Endodermal cell (in vitro differentiated cells): Measurements from ENCODE around the gene LRMDA. TPM values are rescaled to one million over a fixed set of nuclear protein-coding genes. Genes with fewer than 3 reads are reported as not detected.

Experiments
- DNase-seq: peaks from one replicate; pipeline ENCODE4 v3.0.0-alpha.2; 2017
- H3K27ac ChIP-seq: 2 replicates; pipeline ENCODE4 v1.5.1; 2013; ENCODE audit warnings: mild to moderate bottlenecking, low read depth, low read length, moderate library complexity
- H3K27me3 ChIP-seq: 2 replicates; pipeline ENCODE4 v1.6.1; 2013; ENCODE audit warnings: mild to moderate bottlenecking, low read length, moderate library complexity; ENCODE audit not compliant: insufficient read depth, control insufficient read depth, poor library complexity, severe bottlenecking
- H3K36me3 ChIP-seq: 2 replicates; pipeline ENCODE4 v1.7.0; 2013; ENCODE audit warnings: mild to moderate bottlenecking, low read length, moderate library complexity; ENCODE audit not compliant: control insufficient read depth, insufficient read depth
- H3K4me1 ChIP-seq: one replicate; pipeline ENCODE4 v1.7.0; 2013; ENCODE audit warnings: low read length; ENCODE audit not compliant: control insufficient read depth, insufficient read depth
- H3K4me3 ChIP-seq: 2 replicates; pipeline ENCODE4 v1.5.1; 2013; ENCODE audit warnings: mild to moderate bottlenecking, low read length, moderate library complexity
- H3K9ac ChIP-seq: 2 replicates; pipeline ENCODE4 v1.6.1; 2013; ENCODE audit warnings: mild to moderate bottlenecking, low read length, moderate library complexity; ENCODE audit not compliant: poor library complexity, severe bottlenecking; ENCODE audit errors: extremely low read depth
- H3K9me3 ChIP-seq: 2 replicates; pipeline ENCODE4 v1.6.1; 2013; ENCODE audit warnings: mild to moderate bottlenecking, low read length, moderate library complexity; ENCODE audit not compliant: control insufficient read depth
- H3K27ac Mint-ChIP-seq: 2 replicates; pipeline ENCODE4 v1.8.0; 2020; ENCODE audit warnings: mixed read lengths
- H3K27me3 Mint-ChIP-seq: 2 replicates; pipeline ENCODE4 v1.8.0; 2021; ENCODE audit warnings: mild to moderate bottlenecking, mixed read lengths; ENCODE audit not compliant: insufficient read depth
- H3K36me3 Mint-ChIP-seq: 2 replicates; pipeline ENCODE4 v1.8.0; 2020; ENCODE audit warnings: low read depth, mixed read lengths
- H3K4me1 Mint-ChIP-seq: 2 replicates; pipeline ENCODE4 v1.8.0; 2020; ENCODE audit warnings: mixed read lengths
- H3K4me3 Mint-ChIP-seq: 2 replicates; pipeline ENCODE4 v1.8.0; 2020; ENCODE audit warnings: mild to moderate bottlenecking, moderate library complexity, mixed read lengths
- H3K9me3 Mint-ChIP-seq: 2 replicates; pipeline ENCODE4 v1.8.0; 2020; ENCODE audit warnings: mild to moderate bottlenecking, mixed read lengths
- CTCF ChIP-seq: fragments of 200-600 bp; sonication (generic); conservative IDR thresholded peaks from 2 replicates; pipeline ENCODE4 v1.5.0; 2021; ENCODE audit warnings: antibody characterized with exemption, mild to moderate bottlenecking
- WGBS, 2 experiments: methylation state at CpG; one replicate each; pipeline versions ENCODE4 v1.1.5 to v1.1.7; 2013; ENCODE audit warnings: missing lambda C conversion rate in 2 of 2, mixed read lengths in 1 of 2; ENCODE audit not compliant: insufficient coverage in 1 of 2, insufficient read length in 1 of 2; 5-methylcytosine and 5-hydroxymethylcytosine counted together
- total RNA-seq, 2 donors: library from RNA; stranded (reverse); fragmentation: NEBNext Ultra II Directional in 1 of 2; extraction: Animal tissue kit (Norgen Biotek cat#: 25700) in 1 of 2; gene quantifications; 2 replicates in 1 of 2; 3 replicates in 1 of 2; pipeline ENCODE4 v1.2.1, GENCODE V29; 2021

LRMDA gene
- total RNA-seq, 2 donors from 2014 or later, result 1.7 to 5.1 TPM

- peaks cover 16% of the 10 kb centered on the region for H3K27me3 Mint-ChIP-seq
- H3K27me3 ChIP-seq, result no peaks in the 10 kb centered on the region
Measured at GRCh38 chr10:75460059-75460458, 28.6 kb downstream of the LRMDA start.

GRCh38 chr10:75461672-75462649, 30.5 kb downstream of the LRMDA start:
- Histone ChIP-seq H3K9ac (no peak overlapping the region), H3K4me1 (no peaks in the 10 kb centered on the region), H3K36me3 (no peaks in the 10 kb centered on the region), H3K9me3 (no peaks in the 10 kb centered on the region), H3K27ac (no peak overlapping the region), H3K4me3 (no peak overlapping the region), H3K27me3 (no peaks in the 10 kb centered on the region)
- DNase-seq, result peak; percentile 64
- WGBS, 2 experiments, result 72 to 78% methylated on average over 11 to 15 of the region's 15 CpGs
- Mint-ChIP-seq H3K27me3 (peaks cover 17% of the 10 kb centered on the region), H3K9me3 (no peaks in the 10 kb centered on the region), H3K27ac (no peak overlapping the region), H3K4me3 (no peak overlapping the region), H3K36me3 (no peaks in the 10 kb centered on the region), H3K4me1 (peaks cover 22% of the 10 kb centered on the region)
- no peak for TF ChIP-seq CTCF

More at GRCh38 chr10:75460059-75460458, 28.6 kb downstream of the LRMDA start:
- H3K27ac Mint-ChIP-seq, result no peak overlapping the region
- no peaks in the 10 kb centered on the region for H3K36me3 Mint-ChIP-seq
- Histone ChIP-seq H3K9ac (no peak overlapping the region), H3K27ac (no peak overlapping the region), H3K9me3 (no peaks in the 10 kb centered on the region), H3K4me1 (no peaks in the 10 kb centered on the region), H3K4me3 (no peak overlapping the region), H3K36me3 (no peaks in the 10 kb centered on the region)
- DNase-seq, result no peak
- no peaks in the 10 kb centered on the region for H3K9me3 Mint-ChIP-seq
- H3K4me1 Mint-ChIP-seq, result peaks cover 24% of the 10 kb centered on the region
- WGBS, 2 experiments, result 100% methylated on average over 1 of the region's 1 CpG; no CpG with 5 or more reads in 1 of the 2 experiments
- TF ChIP-seq CTCF, result no peak
- H3K4me3 Mint-ChIP-seq, result no peak overlapping the region

- no peaks in the 10 kb centered on the region for H3K9me3 ChIP-seq
- no peak for DNase-seq
- no peaks in the 10 kb centered on the region for H3K9me3 Mint-ChIP-seq
- H3K4me1 Mint-ChIP-seq, result peaks cover 13% of the 10 kb centered on the region
- no peak overlapping the region for H3K27ac Mint-ChIP-seq
- 90 to 97% methylated on average over 6 to 9 of the region's 9 CpGs for WGBS, 2 experiments
- no peak for TF ChIP-seq CTCF
- peaks cover 21% of the 10 kb centered on the region for H3K27me3 Mint-ChIP-seq
- no peak overlapping the region for H3K27ac ChIP-seq
- H3K9ac ChIP-seq, result no peak overlapping the region
- H3K36me3 ChIP-seq, result no peaks in the 10 kb centered on the region
- H3K4me3 ChIP-seq, result no peak overlapping the region
- no peaks in the 10 kb centered on the region for H3K4me1 ChIP-seq
- H3K36me3 Mint-ChIP-seq, result no peaks in the 10 kb centered on the region
- H3K4me3 Mint-ChIP-seq, result no peak overlapping the region
- H3K27me3 ChIP-seq, result no peaks in the 10 kb centered on the region
Measured at GRCh38 chr10:75462865-75463264, 31.4 kb downstream of the LRMDA start.
